ENCODE data around the gene TXNDC5.

The TXNDC5 gene

DNA sequence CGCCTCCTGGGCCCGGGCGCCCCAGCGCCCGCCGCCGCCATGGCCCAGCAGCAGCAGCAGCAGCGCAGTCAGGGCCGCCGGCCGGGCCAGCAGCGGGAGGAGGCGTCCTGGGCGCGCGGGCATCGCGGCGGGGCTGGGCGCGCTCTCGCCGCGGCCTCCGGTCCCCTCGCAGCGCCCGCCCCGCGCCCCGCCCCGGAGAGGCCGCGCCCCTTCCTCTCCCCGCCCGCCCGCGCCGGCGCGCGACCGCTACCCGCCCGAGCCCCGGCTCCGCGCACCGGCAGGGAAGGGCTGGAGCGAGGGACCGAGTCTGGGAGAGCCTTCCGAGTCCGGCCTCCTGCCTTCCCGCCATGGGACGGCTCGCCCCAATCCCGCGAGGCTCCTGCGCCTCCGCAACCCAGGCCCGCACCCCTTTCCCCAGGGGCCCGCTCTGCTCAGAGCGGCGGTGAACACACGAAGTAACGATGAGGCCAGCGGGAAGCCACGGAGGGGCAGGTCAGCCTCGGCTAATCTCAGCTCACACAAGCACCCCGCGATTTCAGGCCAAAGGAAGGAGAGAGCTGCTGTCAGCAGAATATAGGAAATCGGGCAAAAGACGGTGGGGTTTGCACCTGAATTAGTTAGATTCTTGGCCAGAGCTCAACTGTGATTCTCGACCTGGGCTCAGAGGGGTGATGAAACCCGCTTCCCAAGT, at the start of gene TXNDC5:
TSS of gene TXNDC5 (minus strand) at position 135 of the 691 bp plus-strand sequence. CDS start at position 123, 12 bp downstream.
- TF ChIP-seq, protein P1, sequence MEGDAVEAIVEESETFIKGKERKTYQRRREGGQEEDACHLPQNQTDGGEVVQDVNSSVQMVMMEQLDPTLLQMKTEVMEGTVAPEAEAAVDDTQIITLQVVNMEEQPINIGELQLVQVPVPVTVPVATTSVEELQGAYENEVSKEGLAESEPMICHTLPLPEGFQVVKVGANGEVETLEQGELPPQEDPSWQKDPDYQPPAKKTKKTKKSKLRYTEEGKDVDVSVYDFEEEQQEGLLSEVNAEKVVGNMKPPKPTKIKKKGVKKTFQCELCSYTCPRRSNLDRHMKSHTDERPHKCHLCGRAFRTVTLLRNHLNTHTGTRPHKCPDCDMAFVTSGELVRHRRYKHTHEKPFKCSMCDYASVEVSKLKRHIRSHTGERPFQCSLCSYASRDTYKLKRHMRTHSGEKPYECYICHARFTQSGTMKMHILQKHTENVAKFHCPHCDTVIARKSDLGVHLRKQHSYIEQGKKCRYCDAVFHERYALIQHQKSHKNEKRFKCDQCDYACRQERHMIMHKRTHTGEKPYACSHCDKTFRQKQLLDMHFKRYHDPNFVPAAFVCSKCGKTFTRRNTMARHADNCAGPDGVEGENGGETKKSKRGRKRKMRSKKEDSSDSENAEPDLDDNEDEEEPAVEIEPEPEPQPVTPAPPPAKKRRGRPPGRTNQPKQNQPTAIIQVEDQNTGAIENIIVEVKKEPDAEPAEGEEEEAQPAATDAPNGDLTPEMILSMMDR (IDR thresholded peaks at IDR 0.05; ENCODE audit: control insufficient read depth, extremely low read depth, insufficient read depth), result no peak
- DNase-seq (ENCODE audit: low read depth), result no peak
- peak within 1 kb of the TSS; percentile 87 for H3K4me3 ChIP-seq (ENCODE audit: low read depth, low read length)

DNA sequence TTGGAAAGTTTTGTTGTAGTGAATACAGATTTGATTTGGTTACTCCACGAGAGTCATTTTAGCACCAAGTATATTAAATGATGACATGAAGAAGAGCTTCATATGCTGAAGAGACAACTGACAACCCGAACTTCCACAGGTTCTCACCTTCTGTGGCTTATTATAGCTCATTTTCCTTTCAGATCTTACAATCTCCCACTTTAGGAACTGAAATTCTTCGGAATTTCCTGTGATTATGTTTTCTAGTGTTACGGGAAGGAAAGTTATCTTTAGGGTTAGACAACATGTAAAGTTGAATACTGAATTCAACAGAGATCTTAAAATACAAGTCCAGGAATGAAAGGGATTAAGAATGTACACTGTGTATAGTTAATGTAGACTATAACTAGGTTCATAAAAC, 49.6 kb upstream of the TXNDC5 start:
- TF ChIP-seq, protein P1 (IDR thresholded peaks at IDR 0.05; ENCODE audit: control insufficient read depth, extremely low read depth, insufficient read depth), result no peak
- H3K4me3 ChIP-seq (ENCODE audit: low read depth, low read length), result no peak overlapping the region
- no peak for DNase-seq (ENCODE audit: low read depth)

DNA sequence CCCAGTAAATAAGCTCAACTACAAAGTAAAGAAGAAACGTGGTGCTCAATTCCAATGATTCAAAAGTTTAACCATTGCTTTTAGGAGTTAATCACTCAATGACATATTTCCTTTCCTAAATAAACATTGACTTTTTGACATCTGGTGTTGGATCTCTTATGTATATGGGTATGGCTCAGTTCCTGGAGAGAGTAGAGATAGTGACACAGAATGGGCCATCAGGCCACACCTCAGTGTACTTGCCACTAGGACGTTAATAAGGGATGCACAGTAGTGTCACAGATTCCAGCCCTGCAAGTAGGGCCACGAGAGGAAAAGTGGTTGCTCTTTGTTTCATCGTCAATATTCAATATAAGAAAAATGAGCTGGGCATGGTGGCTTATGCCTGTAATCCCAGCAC, 48.9 kb upstream of the TXNDC5 start:
- no peak overlapping the region for H3K4me3 ChIP-seq (ENCODE audit: low read depth, low read length)
- no peak for DNase-seq (ENCODE audit: low read depth)
- TF ChIP-seq, protein P1 (IDR thresholded peaks at IDR 0.05; ENCODE audit: control insufficient read depth, extremely low read depth, insufficient read depth), result no peak

DNA sequence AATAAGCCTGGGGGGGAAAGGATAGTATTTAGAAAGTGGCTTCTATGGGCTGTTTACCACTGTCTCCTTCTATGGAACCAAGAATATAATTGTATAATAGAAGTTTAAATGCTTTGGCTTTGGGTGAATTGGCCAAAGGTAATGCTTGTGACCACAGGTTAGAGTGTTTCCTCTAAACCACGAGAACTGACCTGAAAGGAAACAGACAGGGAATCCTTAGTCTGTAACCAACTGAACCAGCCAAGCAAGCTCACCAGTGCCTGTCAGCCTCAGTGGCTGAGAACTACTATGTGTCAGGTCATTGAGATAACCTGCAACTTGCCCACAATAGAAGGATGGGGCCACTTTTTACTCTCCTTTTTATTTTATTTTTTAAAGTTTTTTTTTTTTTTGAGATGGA, 47.9 kb upstream of the TXNDC5 start:
- no peak for DNase-seq (ENCODE audit: low read depth)
- TF ChIP-seq, protein P1 (IDR thresholded peaks at IDR 0.05; ENCODE audit: control insufficient read depth, extremely low read depth, insufficient read depth), result no peak

DNA sequence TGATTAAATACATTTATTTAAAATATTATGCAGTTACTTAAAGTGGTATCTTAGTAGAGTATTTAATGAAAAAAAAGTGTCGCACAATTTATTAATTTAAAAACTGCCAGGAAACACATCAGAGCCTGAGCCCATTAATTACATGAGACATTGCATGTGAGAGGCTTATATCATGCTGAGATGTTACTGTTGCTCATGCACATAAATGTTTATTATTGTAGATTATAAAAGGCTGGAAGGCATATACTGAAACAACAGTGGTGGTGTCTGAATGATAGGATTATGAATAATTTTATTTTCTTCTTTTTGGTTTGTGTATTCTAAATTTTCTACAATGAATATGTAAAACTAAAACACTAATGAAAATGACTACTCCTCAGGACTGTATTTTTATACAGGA, 45.7 kb upstream of the TXNDC5 start:
- DNase-seq (ENCODE audit: low read depth), result no peak
- TF ChIP-seq, protein P1 (IDR thresholded peaks at IDR 0.05; ENCODE audit: control insufficient read depth, extremely low read depth, insufficient read depth), result no peak
- H3K4me3 ChIP-seq (ENCODE audit: low read depth, low read length), result no peak overlapping the region

More for the DNA sequence above, 47.9 kb upstream of the TXNDC5 start:
- no peak overlapping the region for H3K4me3 ChIP-seq (ENCODE audit: low read depth, low read length)

DNA sequence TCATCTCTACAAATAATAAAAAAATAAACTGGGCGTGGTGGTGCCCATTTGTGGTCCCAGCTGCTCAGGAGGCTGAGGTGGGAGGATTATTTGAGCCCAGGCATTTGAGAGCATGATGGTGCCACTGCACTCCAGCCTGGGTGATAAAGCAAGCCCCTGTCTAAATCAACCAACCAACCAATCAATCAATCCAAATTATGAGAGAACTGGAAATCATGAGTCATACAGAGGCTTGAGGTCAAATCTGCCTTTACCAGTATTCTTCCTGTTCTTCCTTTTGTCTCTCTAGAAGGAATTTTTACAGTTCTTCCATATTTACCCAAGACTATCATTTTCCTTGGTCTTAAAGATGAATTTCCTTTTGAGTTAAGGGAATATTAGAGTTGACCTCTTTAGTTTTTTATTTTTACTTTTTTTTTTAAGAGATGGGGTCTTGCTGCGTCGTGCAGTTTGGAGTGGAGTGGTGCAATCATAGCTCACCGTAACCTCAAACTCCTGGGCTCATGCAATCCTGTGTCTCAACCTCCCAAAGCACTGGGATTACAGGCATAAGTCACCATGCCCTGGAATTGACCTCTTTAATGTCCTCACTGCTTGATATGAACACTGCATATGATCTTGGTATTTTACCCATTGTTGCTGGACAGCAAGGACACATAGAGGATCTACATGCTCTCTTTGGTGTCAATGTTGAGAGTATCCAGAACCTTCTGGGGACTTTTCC, 44.1 kb upstream of the TXNDC5 start:
- no peak overlapping the region for H3K4me3 ChIP-seq (ENCODE audit: low read depth, low read length)
- DNase-seq (ENCODE audit: low read depth), result no peak

More for the DNA sequence above, 44.1 kb upstream of the TXNDC5 start:
- TF ChIP-seq, protein P1 (IDR thresholded peaks at IDR 0.05; ENCODE audit: control insufficient read depth, extremely low read depth, insufficient read depth), result no peak
